Keratinocyte (primary cell): ENCODE measurements around the gene FOXL2NB. TPM values are rescaled to one million over a fixed set of nuclear protein-coding genes. Genes with fewer than 3 reads are reported as not detected.

Experiments
- DNase-seq: peaks from one replicate; pipeline ENCODE4 v3.0.0-alpha.2; 2011; ENCODE audit warnings: low read depth, missing footprints, low spot score
- FAIRE-seq: peaks from 2 replicates; lab custom pipeline; 2011; peaks lifted over from hg19 to GRCh38; lab: Jason Lieb, UNC
- H2AFZ ChIP-seq: 2 replicates; pipeline ENCODE4 v1.6.0; 2012; ENCODE audit warnings: low read length, control low read depth, inconsistent platforms; ENCODE audit not compliant: control insufficient read depth
- H3K27ac ChIP-seq: 2 replicates; pipeline ENCODE4 v1.5.1; 2011; ENCODE audit warnings: low read length; ENCODE audit not compliant: control insufficient read depth, insufficient read depth
- H3K27me3 ChIP-seq: 3 replicates; pipeline ENCODE4 v1.6.0; 2011; ENCODE audit warnings: low read length; ENCODE audit not compliant: control insufficient read depth, insufficient read depth; ENCODE audit errors: extremely low read depth
- H3K36me3 ChIP-seq, 2 experiments: 2 replicates in 1 of 2; 3 replicates in 1 of 2; pipeline ENCODE4 v1.5.1; 2011; ENCODE audit warnings: low read length in 2 of 2, mild to moderate bottlenecking in 1 of 2; ENCODE audit not compliant: control insufficient read depth in 2 of 2, insufficient read depth in 2 of 2; ENCODE audit errors: extremely low read depth in 1 of 2
- H3K4me1 ChIP-seq: 3 replicates; pipeline ENCODE4 v1.5.1; 2011; ENCODE audit warnings: low read length; ENCODE audit not compliant: control insufficient read depth, insufficient read depth; ENCODE audit errors: extremely low read depth
- H3K4me2 ChIP-seq: 3 replicates; pipeline ENCODE4 v1.6.0; 2011; ENCODE audit warnings: low read depth, low read length; ENCODE audit not compliant: control insufficient read depth, insufficient read depth; ENCODE audit errors: extremely low read depth
- H3K4me3 ChIP-seq, 3 experiments: fragments of 200-600 bp in 1 of 3; sonication (generic) in 1 of 3; 2 replicates in 2 of 3; 3 replicates in 1 of 3; pipeline ENCODE4 v1.5.1; 2011 to 2016; ENCODE audit warnings: low read length in 3 of 3, mild to moderate bottlenecking in 3 of 3, control low read depth in 2 of 3, inconsistent platforms in 1 of 3, low read depth in 1 of 3, mixed read lengths in 1 of 3, mixed run types in 1 of 3, moderate library complexity in 1 of 3; ENCODE audit not compliant: control insufficient read depth in 2 of 3, insufficient read depth in 2 of 3; ENCODE audit errors: extremely low read depth in 1 of 3
- H3K79me2 ChIP-seq: 2 replicates; pipeline ENCODE4 v1.6.0; 2012; ENCODE audit warnings: low read length; ENCODE audit not compliant: control insufficient read depth, insufficient read depth
- H3K9ac ChIP-seq: 3 replicates; pipeline ENCODE4 v1.6.0; 2011; ENCODE audit warnings: low read length; ENCODE audit not compliant: control insufficient read depth, insufficient read depth; ENCODE audit errors: extremely low read depth
- H3K9me1 ChIP-seq: 3 replicates; pipeline ENCODE4 v1.6.0; 2011; ENCODE audit warnings: low read length; ENCODE audit not compliant: control insufficient read depth, insufficient read depth; ENCODE audit errors: extremely low read depth
- H3K9me3 ChIP-seq: 2 replicates; pipeline ENCODE4 v1.5.1; 2012; ENCODE audit warnings: low read depth, low read length; ENCODE audit not compliant: control insufficient read depth
- H4K20me1 ChIP-seq: 3 replicates; pipeline ENCODE4 v1.6.0; 2011; ENCODE audit warnings: low read length; ENCODE audit not compliant: control insufficient read depth, insufficient read depth; ENCODE audit errors: extremely low read depth
- EZH2 ChIP-seq: IDR thresholded peaks from one replicate; pipeline ENCODE4 v1.6.1; 2012; ENCODE audit warnings: inconsistent platforms, mild to moderate bottlenecking, low read length, moderate library complexity
- dilution Hi-C: fragments of 300-500 bp; cut with MboI; formaldehyde crosslinking; loops from one replicate; pipeline ENCODE4 v1.7.0; 2020; ENCODE audit warnings: low sequenced_read_pairs; ENCODE audit not compliant: extremely low pct_ligation_motif_present
- polyA plus RNA-seq, 5 experiments: library from polyadenylated mRNA; depleted of rRNA in 3 of 5; stranded (reverse) in 3 of 5; stranded (forward) in 1 of 5; unstranded in 1 of 5; fragments of >200 nt; gene quantifications; 1 replicate in 1 of 5; 2 replicates in 3 of 5; 3 replicates in 1 of 5; pipeline versions ENCODE4 v1.2.1 to v1.2.3, GENCODE V29; 2011 to 2012; ENCODE audit warnings: missing spikeins in 2 of 5, low read depth in 1 of 5, low replicate concordance in 1 of 5
- TF ChIP-seq, protein P1 (sequence below), 3 experiments: IDR thresholded peaks in 1 of 3; conservative IDR thresholded peaks in 1 of 3; optimal IDR thresholded peaks in 1 of 3; 2 replicates in 2 of 3; 3 replicates in 1 of 3; pipeline versions ENCODE3 to v1.5.1; 2011; ENCODE audit warnings: low read length in 3 of 3, mild to moderate bottlenecking in 3 of 3, moderate library complexity in 2 of 3, control low read depth in 1 of 3, inconsistent platforms in 1 of 3; ENCODE audit not compliant: insufficient read depth in 2 of 3; ENCODE audit errors: extremely low read depth in 1 of 3

Gene FOXL2NB
- polyA plus RNA-seq, 1 donor (not counting 4 experiments of a cell fraction or from before 2014, with no cell fraction given): 0.38 TPM

DNA sequence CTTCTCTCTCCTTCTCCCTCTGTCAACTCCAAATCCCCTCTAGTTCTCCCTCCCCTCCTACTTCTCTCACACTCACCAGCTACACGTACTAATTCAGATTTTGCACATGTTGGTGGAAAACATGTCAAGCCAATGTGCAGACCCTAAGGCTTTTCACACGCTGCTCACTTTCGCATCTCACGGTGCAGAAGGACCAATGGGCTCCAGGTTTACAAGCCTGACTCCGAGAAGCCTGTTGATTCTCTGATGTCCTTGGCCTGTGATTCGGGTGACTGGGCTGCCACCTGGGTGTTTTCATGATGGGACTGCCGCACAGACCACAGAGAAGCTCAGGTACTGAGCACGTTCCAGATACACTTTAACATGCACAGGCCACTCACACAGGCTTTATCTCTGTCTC is 3.7 kb downstream of the FOXL2NB start:
- TF ChIP-seq EZH2: no peak
- TF ChIP-seq, protein P1, sequence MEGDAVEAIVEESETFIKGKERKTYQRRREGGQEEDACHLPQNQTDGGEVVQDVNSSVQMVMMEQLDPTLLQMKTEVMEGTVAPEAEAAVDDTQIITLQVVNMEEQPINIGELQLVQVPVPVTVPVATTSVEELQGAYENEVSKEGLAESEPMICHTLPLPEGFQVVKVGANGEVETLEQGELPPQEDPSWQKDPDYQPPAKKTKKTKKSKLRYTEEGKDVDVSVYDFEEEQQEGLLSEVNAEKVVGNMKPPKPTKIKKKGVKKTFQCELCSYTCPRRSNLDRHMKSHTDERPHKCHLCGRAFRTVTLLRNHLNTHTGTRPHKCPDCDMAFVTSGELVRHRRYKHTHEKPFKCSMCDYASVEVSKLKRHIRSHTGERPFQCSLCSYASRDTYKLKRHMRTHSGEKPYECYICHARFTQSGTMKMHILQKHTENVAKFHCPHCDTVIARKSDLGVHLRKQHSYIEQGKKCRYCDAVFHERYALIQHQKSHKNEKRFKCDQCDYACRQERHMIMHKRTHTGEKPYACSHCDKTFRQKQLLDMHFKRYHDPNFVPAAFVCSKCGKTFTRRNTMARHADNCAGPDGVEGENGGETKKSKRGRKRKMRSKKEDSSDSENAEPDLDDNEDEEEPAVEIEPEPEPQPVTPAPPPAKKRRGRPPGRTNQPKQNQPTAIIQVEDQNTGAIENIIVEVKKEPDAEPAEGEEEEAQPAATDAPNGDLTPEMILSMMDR (optimal IDR thresholded peaks at IDR 0.05 in 1 of 3, IDR thresholded peaks at IDR 0.05 in 1 of 3, conservative IDR thresholded peaks at IDR 0.05 in 1 of 3; ENCODE audit: extremely low read depth in 1 of 3, insufficient read depth in 2 of 3, low read length in 3 of 3): no peak
- peaks cover 62% of the 10 kb centered on the region for H3K27me3 ChIP-seq

DNA sequence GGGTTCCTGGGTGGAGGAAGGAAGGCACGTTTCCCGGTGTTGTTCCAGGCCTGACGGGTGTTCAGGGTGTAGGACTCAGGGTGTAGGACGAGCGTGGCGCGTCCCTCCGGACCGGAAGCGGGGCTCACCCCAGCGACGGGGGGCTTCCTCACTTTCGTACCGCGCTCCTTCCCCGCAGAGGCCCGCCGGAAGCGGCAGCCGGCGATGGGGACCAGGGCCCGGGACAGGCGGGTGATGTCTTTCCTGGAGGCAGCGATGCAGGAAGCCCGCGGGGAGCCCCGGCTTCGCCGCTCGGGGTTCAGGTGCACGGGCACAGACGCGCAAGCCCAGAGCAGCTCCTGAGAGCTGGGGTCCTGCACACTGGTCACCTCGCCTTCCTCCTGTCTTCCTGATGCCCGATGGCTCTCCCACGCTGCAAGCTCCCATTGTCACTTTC is 13.4 kb downstream of the FOXL2NB start:
- TF ChIP-seq, protein P1 (optimal IDR thresholded peaks at IDR 0.05 in 1 of 3, IDR thresholded peaks at IDR 0.05 in 1 of 3, conservative IDR thresholded peaks at IDR 0.05 in 1 of 3; ENCODE audit: extremely low read depth in 1 of 3, insufficient read depth in 2 of 3, low read length in 3 of 3): no peak
- peak; percentile 63 for TF ChIP-seq EZH2
- H3K9me1 ChIP-seq: no peaks in the 10 kb centered on the region
- no peak overlapping the region for H3K4me3 ChIP-seq
- H3K27me3 ChIP-seq: peaks cover 36% of the 10 kb centered on the region
- FAIRE-seq: no peak
- H3K9ac ChIP-seq: no peak overlapping the region
- dilution Hi-C loops: no loop called here
- H4K20me1 ChIP-seq: no peaks in the 10 kb centered on the region
- H3K27ac ChIP-seq: no peak overlapping the region
- H3K79me2 ChIP-seq: no peaks in the 10 kb centered on the region
- H3K36me3 ChIP-seq: no peaks in the 10 kb centered on the region
- no peak for DNase-seq
- no peaks in the 10 kb centered on the region for H3K9me3 ChIP-seq
- no peak overlapping the region for H2AFZ ChIP-seq
- peak overlapping the region; percentile 32 for H3K4me2 ChIP-seq
- no peaks in the 10 kb centered on the region for H3K4me1 ChIP-seq

More for the DNA sequence above, 3.7 kb downstream of the FOXL2NB start:
- DNase-seq (no peak), FAIRE-seq (no peak)
- Histone ChIP-seq H3K9me1 (no peaks in the 10 kb centered on the region), H3K27ac (no peak overlapping the region), H2AFZ (no peak overlapping the region), H3K9ac (no peak overlapping the region), H3K79me2 (no peaks in the 10 kb centered on the region), H4K20me1 (no peaks in the 10 kb centered on the region), H3K4me3 (no peak overlapping the region), H3K36me3 (no peaks in the 10 kb centered on the region), H3K4me1 (peaks cover 9% of the 10 kb centered on the region), H3K9me3 (no peaks in the 10 kb centered on the region), H3K4me2 (no peak overlapping the region)
- dilution Hi-C loops: no loop called here
